ENCODE measurements around the gene SCAP. TPM values are rescaled to one million over a fixed set of nuclear protein-coding genes. Genes with fewer than 3 reads are reported as not detected.

SCAP gene
- total and polyA plus RNA-seq, 12 donors: 31.7 to 56.7 (median 40.4) TPM

DNA sequence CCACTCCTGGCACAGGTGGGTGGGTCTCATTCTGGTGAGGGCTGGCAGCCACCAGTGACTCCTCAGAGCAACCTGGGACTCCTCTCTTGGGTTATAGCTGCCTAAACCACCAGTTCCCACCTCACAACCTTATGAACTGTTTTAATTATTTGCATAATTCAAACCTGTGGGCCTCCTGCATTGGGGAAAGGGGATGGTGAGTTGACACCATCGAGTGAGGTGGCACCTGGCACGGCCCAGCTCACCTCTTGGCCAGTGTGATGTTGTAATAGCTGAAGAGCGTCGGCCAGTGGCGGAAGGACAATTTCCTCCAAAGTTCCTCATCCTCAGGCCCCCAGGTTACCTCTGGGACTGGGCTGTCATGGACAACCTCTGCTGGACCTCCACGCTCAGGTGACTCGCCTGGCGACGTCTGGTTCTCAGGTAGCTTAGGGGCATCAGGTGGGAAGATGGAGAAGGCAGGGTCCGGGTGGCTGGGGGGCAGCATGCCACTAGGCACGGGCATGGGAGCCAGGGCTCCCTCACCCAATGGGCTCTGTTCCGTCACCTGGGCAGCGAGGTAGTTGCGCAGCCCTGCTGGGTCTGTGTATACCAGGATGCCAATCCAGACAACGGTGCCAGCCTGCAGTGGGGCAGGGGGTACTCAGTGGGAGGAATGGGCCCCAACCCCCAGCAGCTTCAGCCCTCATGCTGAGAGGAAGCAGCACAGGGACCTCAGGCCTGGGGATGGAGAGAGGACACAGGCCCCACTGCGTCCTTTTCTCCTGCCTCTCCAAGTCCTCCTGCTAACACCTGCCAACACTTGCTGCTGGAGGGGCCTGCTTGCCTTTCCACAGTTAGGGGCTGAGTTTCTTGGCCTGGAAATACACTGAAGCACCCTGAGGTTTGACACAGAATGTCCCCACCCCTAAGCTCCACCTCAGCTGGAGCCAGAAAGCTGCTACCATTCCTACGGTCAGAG is 56.4 kb downstream of the SCAP start:
- 92 to 93% methylated on average over 17 of the region's 17 CpGs for WGBS, 2 donors
- Histone ChIP-seq H3K4me3 (no peak overlapping the region), H3K4me1 (peaks cover 10 to 24% (median 16%) of the 10 kb centered on the region in 9 donors), H3K9me3 (no peaks in the 10 kb centered on the region), H3K27ac (no peak overlapping the region), H3K36me3 (peaks cover 0 to 81% (median 17%) of the 10 kb centered on the region in 9 donors), H3K27me3 (no peaks in the 10 kb centered on the region)
- TF ChIP-seq, protein P1, sequence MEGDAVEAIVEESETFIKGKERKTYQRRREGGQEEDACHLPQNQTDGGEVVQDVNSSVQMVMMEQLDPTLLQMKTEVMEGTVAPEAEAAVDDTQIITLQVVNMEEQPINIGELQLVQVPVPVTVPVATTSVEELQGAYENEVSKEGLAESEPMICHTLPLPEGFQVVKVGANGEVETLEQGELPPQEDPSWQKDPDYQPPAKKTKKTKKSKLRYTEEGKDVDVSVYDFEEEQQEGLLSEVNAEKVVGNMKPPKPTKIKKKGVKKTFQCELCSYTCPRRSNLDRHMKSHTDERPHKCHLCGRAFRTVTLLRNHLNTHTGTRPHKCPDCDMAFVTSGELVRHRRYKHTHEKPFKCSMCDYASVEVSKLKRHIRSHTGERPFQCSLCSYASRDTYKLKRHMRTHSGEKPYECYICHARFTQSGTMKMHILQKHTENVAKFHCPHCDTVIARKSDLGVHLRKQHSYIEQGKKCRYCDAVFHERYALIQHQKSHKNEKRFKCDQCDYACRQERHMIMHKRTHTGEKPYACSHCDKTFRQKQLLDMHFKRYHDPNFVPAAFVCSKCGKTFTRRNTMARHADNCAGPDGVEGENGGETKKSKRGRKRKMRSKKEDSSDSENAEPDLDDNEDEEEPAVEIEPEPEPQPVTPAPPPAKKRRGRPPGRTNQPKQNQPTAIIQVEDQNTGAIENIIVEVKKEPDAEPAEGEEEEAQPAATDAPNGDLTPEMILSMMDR (IDR thresholded peaks at IDR 0.05): no peak
- intact Hi-C loops (cut with DNase I): loop anchor here in 5 of 10 donors (2.0 to 5.0 kb wide), 3 partner anchors 55 to 58 kb away; partner anchors contain the start of gene SCAP (in 4 of the 5)
- DNase-seq (no peak), ATAC-seq (no peak)

DNA sequence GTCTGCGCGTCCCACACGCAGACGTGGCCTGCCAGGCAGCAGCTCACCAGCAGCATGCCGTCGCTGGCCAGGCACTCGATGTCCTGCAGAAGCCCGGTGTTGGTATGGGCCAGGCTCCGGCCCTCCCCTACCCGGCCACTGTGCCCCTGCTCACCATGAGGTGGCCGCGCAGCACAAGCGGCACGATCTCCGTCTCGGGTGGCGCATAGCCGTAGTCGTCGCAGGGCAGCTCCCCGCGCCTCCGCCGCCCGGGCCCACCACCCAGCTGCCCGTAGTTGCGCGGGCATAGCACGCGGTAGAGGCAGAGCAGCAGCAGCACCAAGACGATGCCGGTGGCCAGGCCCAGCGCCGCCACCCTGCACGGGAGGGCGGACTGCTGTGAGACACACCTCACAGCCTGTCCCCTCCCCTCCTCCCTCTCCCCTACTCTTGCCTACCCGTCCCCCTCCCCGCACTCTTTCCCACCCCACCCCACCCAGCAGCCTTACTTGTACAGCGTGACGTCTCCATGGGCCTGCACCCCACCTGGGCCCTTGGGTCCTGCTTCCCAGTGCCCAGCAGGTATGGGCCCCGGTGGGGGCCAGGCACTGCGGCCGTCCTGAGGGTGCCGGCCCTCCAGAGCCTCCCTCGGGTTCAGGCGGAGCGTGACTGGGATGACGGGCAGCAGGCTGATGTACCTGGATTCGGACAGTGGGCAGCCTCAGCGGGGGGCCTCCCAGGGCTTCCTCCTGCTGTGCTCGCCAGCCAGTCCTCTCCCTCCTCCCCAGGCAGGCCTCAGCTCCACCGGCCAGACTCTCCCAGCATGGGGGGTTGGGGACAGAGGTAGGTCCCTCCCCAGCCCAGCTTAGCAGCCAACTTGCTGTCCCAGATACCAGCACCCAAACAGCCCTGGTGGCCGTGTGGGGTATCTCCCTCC is 57.3 kb downstream of the SCAP start:
- DNase-seq (no peak), ATAC-seq (no peak)
- TF ChIP-seq, protein P1 (IDR thresholded peaks at IDR 0.05): no peak
- H3K27ac ChIP-seq: no peak overlapping the region
- H3K4me3 ChIP-seq: no peak overlapping the region
- peaks cover 10 to 24% (median 16%) of the 10 kb centered on the region in 9 donors for H3K4me1 ChIP-seq
- H3K27me3 ChIP-seq: no peaks in the 10 kb centered on the region
- intact Hi-C loops (cut with DNase I): no loop called here
- H3K9me3 ChIP-seq: no peaks in the 10 kb centered on the region
- H3K36me3 ChIP-seq: peaks cover 0 to 81% (median 26%) of the 10 kb centered on the region in 9 donors
- WGBS, 2 donors: 92 to 94% methylated on average over 53 of the region's 53 CpGs

DNA sequence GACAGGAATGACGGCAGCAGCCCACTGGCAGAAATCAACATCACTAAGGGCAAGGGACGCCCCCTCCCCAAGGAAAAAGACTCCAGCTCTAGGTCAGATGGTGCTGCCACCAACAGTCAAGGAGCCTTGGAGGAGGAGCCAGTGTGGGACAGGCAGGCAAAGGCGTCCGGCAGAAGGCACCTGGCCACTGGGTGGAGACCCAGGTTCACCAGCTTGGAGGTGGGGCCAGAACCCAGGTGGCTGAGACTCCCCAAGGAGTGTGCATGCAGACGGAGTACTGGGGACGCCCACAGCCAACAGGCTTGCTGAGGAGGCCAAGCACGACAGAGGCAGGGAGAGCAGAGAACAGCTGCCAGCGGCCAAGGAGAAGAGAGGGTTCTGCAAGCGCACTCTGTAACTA is 59.7 kb downstream of the SCAP start:
- TF ChIP-seq, protein P1 (IDR thresholded peaks at IDR 0.05): no peak
- Histone ChIP-seq H3K4me3 (no peak overlapping the region), H3K9me3 (no peaks in the 10 kb centered on the region), H3K27ac (no peak overlapping the region), H3K4me1 (peaks cover 0 to 4% (median 0%) of the 10 kb centered on the region in 9 donors), H3K27me3 (no peaks in the 10 kb centered on the region), H3K36me3 (peaks cover 0 to 91% (median 46%) of the 10 kb centered on the region in 9 donors)
- WGBS, 2 donors: 89 to 91% methylated on average over 9 of the region's 9 CpGs
- no peak for ATAC-seq
- DNase-seq: no peak
- intact Hi-C loops (cut with DNase I): no loop called here

Data from heart right ventricle (tissue), 16 donors.